ENCODE measurements around the gene SIGLEC7.

The SIGLEC7 gene

GRCh38 chr19:51196181-51196580 lies 54.1 kb downstream of the SIGLEC7 start:
- Histone ChIP-seq H3K27ac (no peak overlapping the region), H2AFZ (ENCODE audit: low read depth) (no peak overlapping the region), H3K79me2 (ENCODE audit: insufficient read depth, low read depth) (no peaks in the 10 kb centered on the region), H3K9ac (no peak overlapping the region), H3K4me2 (no peak overlapping the region), H3K27me3 (ENCODE audit: insufficient read depth, low read depth) (peaks cover 8% of the 10 kb centered on the region; the same call in 1 of the 2 replicates), H3K36me3 (ENCODE audit: insufficient read depth) (no peaks in the 10 kb centered on the region), H3K4me3 (IDR thresholded peaks at IDR 0.05; ENCODE audit: insufficient read depth, low read depth, low read length) (no peak overlapping the region), H3K4me1 (ENCODE audit: low read depth, poor library complexity, severe bottlenecking) (no peaks in the 10 kb centered on the region), H4K20me1 (ENCODE audit: insufficient read depth) (no peaks in the 10 kb centered on the region)
- TF ChIP-seq CTCF (conservative IDR thresholded peaks at IDR 0.05; ENCODE audit: low read depth, low read length), result no peak

- H3K27me3 ChIP-seq (ENCODE audit: insufficient read depth, low read depth), result peaks cover 8% of the 10 kb centered on the region; the same call in 1 of the 2 replicates
- H3K4me1 ChIP-seq (ENCODE audit: low read depth, poor library complexity, severe bottlenecking), result no peaks in the 10 kb centered on the region
- no peaks in the 10 kb centered on the region for H3K79me2 ChIP-seq (ENCODE audit: insufficient read depth, low read depth)
- no peak overlapping the region for H3K9ac ChIP-seq
- no peak overlapping the region for H3K4me2 ChIP-seq
- H3K4me3 ChIP-seq (IDR thresholded peaks at IDR 0.05; ENCODE audit: insufficient read depth, low read depth, low read length), result no peak overlapping the region
- H4K20me1 ChIP-seq (ENCODE audit: insufficient read depth), result no peaks in the 10 kb centered on the region
- no peaks in the 10 kb centered on the region for H3K36me3 ChIP-seq (ENCODE audit: insufficient read depth)
- no peak for TF ChIP-seq CTCF (conservative IDR thresholded peaks at IDR 0.05; ENCODE audit: low read depth, low read length)
- no peak overlapping the region for H2AFZ ChIP-seq (ENCODE audit: low read depth)
- no peak overlapping the region for H3K27ac ChIP-seq
Observed at GRCh38 chr19:51198641-51199040, 56.5 kb downstream of the SIGLEC7 start.

GRCh38 chr19:51200071-51200666 lies 58.1 kb downstream of the SIGLEC7 start:
- H3K4me2 ChIP-seq, result no peak overlapping the region
- no peaks in the 10 kb centered on the region for H3K36me3 ChIP-seq (ENCODE audit: insufficient read depth)
- H3K4me1 ChIP-seq (ENCODE audit: low read depth, poor library complexity, severe bottlenecking), result no peaks in the 10 kb centered on the region
- H3K27ac ChIP-seq, result no peak overlapping the region
- no peak overlapping the region for H2AFZ ChIP-seq (ENCODE audit: low read depth)
- H4K20me1 ChIP-seq (ENCODE audit: insufficient read depth), result no peaks in the 10 kb centered on the region
- H3K9ac ChIP-seq, result no peak overlapping the region
- H3K79me2 ChIP-seq (ENCODE audit: insufficient read depth, low read depth), result no peaks in the 10 kb centered on the region
- H3K27me3 ChIP-seq (ENCODE audit: insufficient read depth, low read depth), result no peaks in the 10 kb centered on the region
- no peak overlapping the region for H3K4me3 ChIP-seq (IDR thresholded peaks at IDR 0.05; ENCODE audit: insufficient read depth, low read depth, low read length)
- TF ChIP-seq CTCF (conservative IDR thresholded peaks at IDR 0.05; ENCODE audit: low read depth, low read length), result no peak

DNA sequence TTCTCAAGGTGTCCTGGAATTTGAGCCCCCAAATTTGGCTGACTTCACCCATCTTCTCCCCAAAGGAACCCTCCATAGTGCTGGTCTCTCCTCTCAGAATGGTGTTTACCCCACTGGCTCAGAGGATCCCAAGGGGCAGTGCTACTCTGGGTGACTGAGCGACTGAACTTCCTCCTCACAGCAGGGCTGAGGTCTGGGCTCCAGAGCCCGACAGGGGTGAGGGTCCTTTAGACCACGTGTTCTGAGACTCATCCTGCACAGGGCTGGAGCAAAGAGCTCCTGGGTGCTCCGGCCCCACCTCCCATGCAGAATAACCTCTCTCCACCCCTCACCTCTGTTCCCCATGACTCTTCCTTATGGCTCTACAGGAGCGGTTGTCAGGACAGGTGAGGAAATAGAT lies 59.6 kb downstream of the SIGLEC7 start:
- Histone ChIP-seq H3K4me2 (no peak overlapping the region), H3K79me2 (ENCODE audit: insufficient read depth, low read depth) (no peaks in the 10 kb centered on the region), H3K36me3 (ENCODE audit: insufficient read depth) (no peaks in the 10 kb centered on the region), H2AFZ (ENCODE audit: low read depth) (no peak overlapping the region), H4K20me1 (ENCODE audit: insufficient read depth) (no peaks in the 10 kb centered on the region), H3K9ac (no peak overlapping the region), H3K4me3 (IDR thresholded peaks at IDR 0.05; ENCODE audit: insufficient read depth, low read depth, low read length) (no peak overlapping the region), H3K27me3 (ENCODE audit: insufficient read depth, low read depth) (no peaks in the 10 kb centered on the region), H3K4me1 (ENCODE audit: low read depth, poor library complexity, severe bottlenecking) (no peaks in the 10 kb centered on the region), H3K27ac (no peak overlapping the region)
- TF ChIP-seq CTCF (conservative IDR thresholded peaks at IDR 0.05; ENCODE audit: low read depth, low read length), result no peak

Measured in KMS-11 (cell line).